ENCODE data around the gene TAS1R3.

Gene TAS1R3

DNA sequence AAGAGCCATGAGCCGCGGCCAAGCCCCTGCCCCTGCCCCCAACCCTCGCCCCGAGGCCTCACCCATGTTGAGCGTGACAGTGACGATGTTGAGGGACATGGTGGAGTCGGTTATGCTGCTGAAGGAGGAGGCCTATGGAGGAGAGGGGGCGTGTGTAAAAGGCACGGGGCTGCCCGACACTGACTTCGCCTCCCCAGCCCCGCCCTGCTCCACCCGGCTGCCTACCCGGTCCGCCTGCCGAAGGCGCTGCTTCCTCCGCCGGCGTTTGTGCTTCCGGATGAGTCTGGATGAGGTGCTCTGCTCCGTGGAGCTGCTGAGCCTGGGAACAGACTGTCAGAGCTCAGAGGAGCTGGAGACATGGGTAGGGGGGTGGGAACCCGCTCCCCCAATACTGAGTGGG lies 9.1 kb downstream of the TAS1R3 start:
- no peak for TF ChIP-seq CTCF (IDR thresholded peaks at IDR 0.05)
- H3K4me2 ChIP-seq (ENCODE audit: low read length), result no peak overlapping the region
- no peaks in the 10 kb centered on the region for H3K9me3 ChIP-seq (ENCODE audit: control insufficient read depth, low read length)
- H3K27me3 ChIP-seq (ENCODE audit: control insufficient read depth, insufficient read depth, low read length), result no peaks in the 10 kb centered on the region
- no peak overlapping the region for H2AFZ ChIP-seq
- no peaks in the 10 kb centered on the region for H3K4me1 ChIP-seq
- peaks cover 5% of the 10 kb centered on the region for H3K79me2 ChIP-seq
- no peaks in the 10 kb centered on the region for H3K36me3 ChIP-seq (ENCODE audit: control insufficient read depth, insufficient read depth, low read length)
- H3K9ac ChIP-seq, result no peak overlapping the region
- no peak overlapping the region for H3K27ac ChIP-seq
- H3K4me3 ChIP-seq (ENCODE audit: low read depth, low read length), result no peak overlapping the region

DNA sequence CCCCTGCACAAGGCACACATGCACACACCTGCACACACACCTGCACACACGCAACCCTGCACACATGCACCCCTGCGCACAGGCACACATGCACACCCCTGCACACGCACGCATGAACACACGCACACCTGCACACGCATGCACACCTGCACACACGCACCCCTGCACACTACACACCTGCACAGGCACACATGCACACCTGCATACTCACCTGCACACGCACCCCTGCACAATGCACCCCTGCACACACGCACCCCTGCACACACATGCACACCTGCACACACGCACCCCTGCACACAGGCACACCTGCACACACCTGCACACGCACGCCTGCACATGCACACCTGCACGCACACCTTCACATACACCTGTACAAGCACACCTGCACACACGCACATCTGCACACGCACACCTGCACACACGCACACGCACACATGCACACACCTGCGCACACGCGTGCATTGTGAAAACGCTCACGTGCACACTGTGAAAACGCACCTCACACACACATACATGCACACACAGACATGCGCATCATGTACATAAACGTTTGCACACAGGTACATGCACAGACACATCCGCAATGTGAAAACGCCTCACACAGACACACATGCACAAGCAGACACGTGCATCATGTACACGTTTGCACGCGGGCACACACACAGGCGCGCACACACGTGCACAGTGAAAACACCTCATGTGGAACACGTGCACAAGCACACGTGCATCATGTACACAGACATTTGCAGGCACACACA lies 9.9 kb downstream of the TAS1R3 start:
- no peak overlapping the region for H3K9ac ChIP-seq
- H3K36me3 ChIP-seq (ENCODE audit: control insufficient read depth, insufficient read depth, low read length), result no peaks in the 10 kb centered on the region
- H3K27ac ChIP-seq, result no peak overlapping the region
- H2AFZ ChIP-seq, result no peak overlapping the region
- no peak for TF ChIP-seq CTCF (IDR thresholded peaks at IDR 0.05)
- H3K79me2 ChIP-seq, result peaks cover 8% of the 10 kb centered on the region
- H3K4me3 ChIP-seq (ENCODE audit: low read depth, low read length), result no peak overlapping the region
- H3K9me3 ChIP-seq (ENCODE audit: control insufficient read depth, low read length), result no peaks in the 10 kb centered on the region
- no peaks in the 10 kb centered on the region for H3K27me3 ChIP-seq (ENCODE audit: control insufficient read depth, insufficient read depth, low read length)
- no peak overlapping the region for H3K4me2 ChIP-seq (ENCODE audit: low read length)
- no peaks in the 10 kb centered on the region for H3K4me1 ChIP-seq

DNA sequence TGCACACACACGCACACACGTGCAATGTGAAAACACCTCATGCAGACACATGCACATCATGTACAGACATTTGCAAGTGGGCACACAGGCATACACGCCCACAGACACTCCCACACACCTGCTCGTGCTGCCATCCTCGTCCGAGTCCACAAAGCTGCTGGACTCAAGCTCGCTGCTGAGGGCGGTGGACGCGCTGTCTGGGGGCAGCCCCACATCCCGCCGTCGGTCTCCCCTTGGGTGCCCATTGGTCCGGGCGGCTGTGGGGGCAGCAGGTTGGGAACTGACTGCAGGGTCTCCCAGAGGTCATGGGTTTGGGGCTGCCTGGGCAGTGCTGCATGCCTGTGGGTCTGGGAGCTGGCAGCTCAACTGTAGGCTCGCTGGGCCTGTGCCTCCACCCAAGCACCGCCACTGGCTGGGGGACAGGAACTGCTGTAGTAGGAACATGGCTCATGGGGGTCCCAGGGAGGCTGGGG lies 10.5 kb downstream of the TAS1R3 start:
- no peak for TF ChIP-seq CTCF (IDR thresholded peaks at IDR 0.05)
- no peak overlapping the region for H2AFZ ChIP-seq
- no peaks in the 10 kb centered on the region for H3K27me3 ChIP-seq (ENCODE audit: control insufficient read depth, insufficient read depth, low read length)
- H3K4me3 ChIP-seq (ENCODE audit: low read depth, low read length), result no peak overlapping the region
- no peak overlapping the region for H3K27ac ChIP-seq
- H3K4me2 ChIP-seq (ENCODE audit: low read length), result no peak overlapping the region
- H3K9ac ChIP-seq, result no peak overlapping the region
- H3K36me3 ChIP-seq (ENCODE audit: control insufficient read depth, insufficient read depth, low read length), result no peaks in the 10 kb centered on the region
- H3K79me2 ChIP-seq, result peaks cover 14% of the 10 kb centered on the region
- no peaks in the 10 kb centered on the region for H3K4me1 ChIP-seq
- no peaks in the 10 kb centered on the region for H3K9me3 ChIP-seq (ENCODE audit: control insufficient read depth, low read length)

GRCh38 chr1:1342061-1342562 lies 11.0 kb downstream of the TAS1R3 start:
- no peak overlapping the region for H3K4me3 ChIP-seq (ENCODE audit: low read depth, low read length)
- H3K9ac ChIP-seq, result no peak overlapping the region
- no peak for TF ChIP-seq CTCF (IDR thresholded peaks at IDR 0.05)
- no peak overlapping the region for H2AFZ ChIP-seq
- no peaks in the 10 kb centered on the region for H3K9me3 ChIP-seq (ENCODE audit: control insufficient read depth, low read length)
- no peaks in the 10 kb centered on the region for H3K4me1 ChIP-seq
- no peak overlapping the region for H3K27ac ChIP-seq
- H3K79me2 ChIP-seq, result peaks cover 17% of the 10 kb centered on the region
- H3K36me3 ChIP-seq (ENCODE audit: control insufficient read depth, insufficient read depth, low read length), result no peaks in the 10 kb centered on the region
- no peaks in the 10 kb centered on the region for H3K27me3 ChIP-seq (ENCODE audit: control insufficient read depth, insufficient read depth, low read length)
- H3K4me2 ChIP-seq (ENCODE audit: low read length), result no peak overlapping the region

Measured in parathyroid adenoma (tissue), 2 donors.